Measurements from ENCODE around the gene TBC1D3B. TPM values are rescaled to one million over a fixed set of nuclear protein-coding genes. Genes with fewer than 3 reads are reported as not detected.

TBC1D3B gene
- total RNA-seq, 2 donors from 2014 or later = 4.5 to 8.7 TPM

DNA sequence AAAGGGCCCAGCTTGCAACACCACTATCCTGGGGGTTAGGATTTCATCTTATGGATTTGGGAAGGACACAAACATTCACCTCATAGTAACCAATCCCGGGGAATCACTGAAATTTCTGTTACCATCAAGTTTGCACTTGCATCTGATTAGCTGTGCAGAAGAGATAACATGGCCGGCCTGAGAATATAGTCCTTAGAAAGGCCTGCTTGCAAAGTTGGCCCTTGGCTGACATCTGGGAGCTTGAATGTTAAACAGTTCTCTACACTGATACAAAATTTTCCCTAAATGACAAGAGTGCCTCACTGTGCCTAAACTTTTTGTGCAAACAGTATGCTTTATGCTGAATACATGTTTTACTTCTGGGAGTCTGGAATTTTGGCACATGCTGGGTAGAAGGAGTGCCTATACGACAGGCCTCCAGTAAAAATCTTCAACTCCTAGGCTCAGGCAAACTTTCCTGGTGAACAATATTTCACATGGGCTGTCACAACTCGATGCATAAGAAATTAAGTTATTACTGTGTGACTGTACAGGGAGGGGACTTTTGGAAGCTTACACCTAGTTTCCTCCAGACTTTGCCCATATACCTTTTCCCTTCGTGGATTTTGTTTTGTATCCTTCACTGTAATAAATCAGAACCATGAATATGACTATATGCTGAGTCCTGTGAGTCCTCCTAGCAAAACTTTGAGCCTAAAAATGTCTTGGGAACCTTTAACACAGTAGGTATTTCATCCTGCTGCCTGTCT is 31.3 kb downstream of the TBC1D3B start:
- intact Hi-C loops (cut with DNase I) = loop anchor here (5.0 kb wide), 1 partner anchor 73 kb away; no protein-coding TSS in a partner anchor
- no peak overlapping the region for H3K27ac ChIP-seq

DNA sequence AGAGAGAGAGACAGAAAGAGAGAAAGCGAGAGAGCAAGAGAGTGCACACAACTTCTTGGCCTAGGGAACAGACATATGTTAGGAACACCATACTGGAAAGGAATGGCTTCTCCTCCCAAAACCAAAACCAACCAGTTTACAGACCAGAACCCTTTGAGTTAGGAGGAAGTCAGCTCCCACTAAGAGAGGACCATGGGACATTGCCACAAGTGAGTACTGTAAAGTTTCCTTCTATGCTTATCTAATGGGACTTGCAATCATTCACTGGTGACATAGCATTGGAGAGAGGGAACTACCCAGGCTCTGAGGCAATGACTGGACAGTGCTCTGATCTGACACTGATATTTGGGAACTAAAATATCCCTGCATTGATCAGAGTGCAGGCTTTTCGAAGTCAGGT is 32.4 kb downstream of the TBC1D3B start:
- Histone ChIP-seq H3K4me1 (no peaks in the 10 kb centered on the region), H3K27me3 (no peaks in the 10 kb centered on the region), H3K4me3 (no peak overlapping the region), H3K27ac (no peak overlapping the region), H3K36me3 (no peaks in the 10 kb centered on the region), H3K9ac (ENCODE audit: low read depth in 2 of 2, low read length in 2 of 2) (no peak overlapping the region), H3K9me3 (no peaks in the 10 kb centered on the region)
- intact Hi-C loops (cut with DNase I) = no loop called here
- TF ChIP-seq, protein P1, sequence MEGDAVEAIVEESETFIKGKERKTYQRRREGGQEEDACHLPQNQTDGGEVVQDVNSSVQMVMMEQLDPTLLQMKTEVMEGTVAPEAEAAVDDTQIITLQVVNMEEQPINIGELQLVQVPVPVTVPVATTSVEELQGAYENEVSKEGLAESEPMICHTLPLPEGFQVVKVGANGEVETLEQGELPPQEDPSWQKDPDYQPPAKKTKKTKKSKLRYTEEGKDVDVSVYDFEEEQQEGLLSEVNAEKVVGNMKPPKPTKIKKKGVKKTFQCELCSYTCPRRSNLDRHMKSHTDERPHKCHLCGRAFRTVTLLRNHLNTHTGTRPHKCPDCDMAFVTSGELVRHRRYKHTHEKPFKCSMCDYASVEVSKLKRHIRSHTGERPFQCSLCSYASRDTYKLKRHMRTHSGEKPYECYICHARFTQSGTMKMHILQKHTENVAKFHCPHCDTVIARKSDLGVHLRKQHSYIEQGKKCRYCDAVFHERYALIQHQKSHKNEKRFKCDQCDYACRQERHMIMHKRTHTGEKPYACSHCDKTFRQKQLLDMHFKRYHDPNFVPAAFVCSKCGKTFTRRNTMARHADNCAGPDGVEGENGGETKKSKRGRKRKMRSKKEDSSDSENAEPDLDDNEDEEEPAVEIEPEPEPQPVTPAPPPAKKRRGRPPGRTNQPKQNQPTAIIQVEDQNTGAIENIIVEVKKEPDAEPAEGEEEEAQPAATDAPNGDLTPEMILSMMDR (IDR thresholded peaks at IDR 0.05) = no peak
- DNase-seq = no peak

More for the DNA sequence above, 31.3 kb downstream of the TBC1D3B start:
- Histone ChIP-seq H3K4me3 (no peak overlapping the region), H3K4me1 (no peaks in the 10 kb centered on the region), H3K9ac (ENCODE audit: low read depth in 2 of 2, low read length in 2 of 2) (no peak overlapping the region), H3K36me3 (no peaks in the 10 kb centered on the region), H3K9me3 (no peaks in the 10 kb centered on the region), H3K27me3 (no peaks in the 10 kb centered on the region)
- no peak for DNase-seq
- TF ChIP-seq, protein P1 (IDR thresholded peaks at IDR 0.05) = no peak

DNA sequence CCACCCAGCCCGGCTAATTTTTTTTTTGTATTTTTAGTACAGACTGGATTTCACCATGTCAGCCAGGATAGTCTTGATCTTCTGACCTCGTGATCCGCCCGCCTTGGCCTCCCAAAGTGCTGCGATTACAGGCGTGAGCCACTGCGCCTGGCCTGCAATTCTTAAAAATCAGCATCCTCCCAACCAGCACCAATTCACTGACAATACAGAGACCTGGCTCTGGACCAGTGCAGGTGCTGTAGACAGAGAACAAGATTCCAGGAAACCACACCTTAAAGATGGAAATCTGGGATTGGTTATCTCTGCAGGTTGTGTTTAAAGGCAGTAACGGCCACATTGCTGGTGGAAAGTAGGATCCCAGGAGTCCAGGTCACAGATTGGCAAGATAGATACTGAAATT is 33.6 kb downstream of the TBC1D3B start:
- Histone ChIP-seq H3K36me3 (no peaks in the 10 kb centered on the region), H3K4me1 (no peaks in the 10 kb centered on the region), H3K9ac (ENCODE audit: low read depth in 2 of 2, low read length in 2 of 2) (no peak overlapping the region), H3K4me3 (no peak overlapping the region), H3K27ac (peak overlapping the region; percentile 60), H3K9me3 (no peaks in the 10 kb centered on the region), H3K27me3 (no peaks in the 10 kb centered on the region)
- intact Hi-C loops (cut with DNase I) = no loop called here
- no peak for DNase-seq
- TF ChIP-seq, protein P1 (IDR thresholded peaks at IDR 0.05) = no peak

DNA sequence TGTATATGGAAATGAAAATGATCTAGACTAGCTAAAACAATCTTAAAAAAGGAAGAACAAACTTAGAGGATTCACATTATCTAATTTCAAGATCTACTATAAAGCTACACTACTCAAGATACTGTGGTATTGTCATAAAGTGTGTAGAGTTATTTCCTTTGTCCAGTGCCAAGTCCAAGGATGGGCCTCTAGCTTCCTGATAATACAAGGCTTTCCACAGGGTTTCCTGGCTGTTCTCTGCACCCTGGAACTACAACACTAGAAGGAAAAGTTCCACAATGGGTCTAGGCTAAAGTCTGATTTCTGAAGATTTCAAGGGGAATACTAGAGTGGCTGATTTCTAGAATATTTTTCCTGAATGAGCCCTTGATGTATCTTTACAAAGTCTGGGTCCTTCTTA is 34.2 kb downstream of the TBC1D3B start:
- H3K9me3 ChIP-seq = no peaks in the 10 kb centered on the region
- H3K27ac ChIP-seq = peak overlapping the region; percentile 60
- no peaks in the 10 kb centered on the region for H3K4me1 ChIP-seq
- DNase-seq = peak; percentile 50
- no peak overlapping the region for H3K4me3 ChIP-seq
- intact Hi-C loops (cut with DNase I) = no loop called here
- H3K9ac ChIP-seq (ENCODE audit: low read depth in 2 of 2, low read length in 2 of 2) = no peak overlapping the region
- no peaks in the 10 kb centered on the region for H3K27me3 ChIP-seq
- no peaks in the 10 kb centered on the region for H3K36me3 ChIP-seq
- TF ChIP-seq, protein P1 (IDR thresholded peaks at IDR 0.05) = no peak

DNA sequence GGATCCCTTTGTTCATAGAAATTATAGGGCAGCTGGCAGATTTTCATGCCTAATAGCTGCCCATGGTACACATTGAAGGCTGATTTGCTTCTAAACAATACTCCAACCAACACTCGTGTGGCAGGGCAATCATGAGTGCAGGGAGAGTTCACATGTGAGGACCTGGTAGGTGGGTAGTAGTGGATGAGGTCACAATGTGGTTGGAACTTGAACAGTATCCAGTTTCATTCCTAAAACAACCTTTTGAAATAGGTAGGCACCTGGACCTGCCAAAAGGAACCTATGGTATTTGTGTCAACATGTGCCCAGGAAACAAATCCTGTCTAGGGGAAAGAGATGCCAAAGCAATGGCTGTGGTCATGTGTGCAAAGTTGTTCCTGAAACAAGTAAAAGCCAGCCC is 40.0 kb downstream of the TBC1D3B start:
- TF ChIP-seq, protein P1 (IDR thresholded peaks at IDR 0.05) = no peak
- Histone ChIP-seq H3K9me3 (no peaks in the 10 kb centered on the region), H3K4me1 (peaks cover 22% of the 10 kb centered on the region), H3K27me3 (no peaks in the 10 kb centered on the region), H3K9ac (ENCODE audit: low read depth in 2 of 2, low read length in 2 of 2) (peak overlapping the region in 1 of 2 donors; percentile 0), H3K4me3 (no peak overlapping the region), H3K36me3 (no peaks in the 10 kb centered on the region), H3K27ac (no peak overlapping the region)
- intact Hi-C loops (cut with DNase I) = no loop called here
- no peak for DNase-seq
